GM18873 (cell line): ENCODE measurements around the gene SEC16A.

ENCODE experiments used
- ATAC-seq: cut with Tn5 transposase; IDR thresholded peaks from one replicate; pipeline ENCODE4 v1.9.1; 2021; ENCODE audit warnings: mild to moderate bottlenecking, moderate library complexity, moderate number of reproducible peaks; ENCODE audit not compliant: unreplicated experiment, low FRiP score

SEC16A gene

GRCh38 chr9:136482793-136483588 lies at the start of gene SEC16A:
SEC16A (minus strand) TSS chr9:136483040; CDS start chr9:136477615, 5,425 bp downstream.
- peak; percentile 39 for ATAC-seq

GRCh38 chr9:136531904-136532798 lies 49.3 kb upstream of the SEC16A start:
- no peak for ATAC-seq

GRCh38 chr9:136531186-136531903 lies 48.5 kb upstream of the SEC16A start:
- ATAC-seq, result no peak

GRCh38 chr9:136530461-136531089 lies 47.7 kb upstream of the SEC16A start:
- ATAC-seq, result no peak

GRCh38 chr9:136529516-136530460 lies 46.9 kb upstream of the SEC16A start:
- no peak for ATAC-seq

- no peak for ATAC-seq
Measured at GRCh38 chr9:136528716-136529341, 46.0 kb upstream of the SEC16A start.

GRCh38 chr9:136527721-136528710 lies 45.2 kb upstream of the SEC16A start:
- no peak for ATAC-seq

GRCh38 chr9:136527131-136527530 lies 44.3 kb upstream of the SEC16A start:
- ATAC-seq, result no peak

GRCh38 chr9:136526625-136527066 lies 43.8 kb upstream of the SEC16A start:
- no peak for ATAC-seq

- no peak for ATAC-seq
Measured at GRCh38 chr9:136525841-136526499, 43.1 kb upstream of the SEC16A start.

GRCh38 chr9:136525207-136525606 lies 42.4 kb upstream of the SEC16A start:
- no peak for ATAC-seq

GRCh38 chr9:136522314-136523237 lies 39.7 kb upstream of the SEC16A start:
- ATAC-seq, result no peak

GRCh38 chr9:136521537-136521936 lies 38.7 kb upstream of the SEC16A start:
- ATAC-seq, result no peak

- ATAC-seq, result no peak
Measured at GRCh38 chr9:136520053-136520540, 37.3 kb upstream of the SEC16A start.

- ATAC-seq, result no peak
Measured at GRCh38 chr9:136519263-136520052, 36.6 kb upstream of the SEC16A start.
